AG09319 (cell line): ENCODE data around the gene SGK1.
"Not testable (repeated sequence)": the region's sequence is repeated elsewhere in the genome, so short reads cannot be mapped to it uniquely, and the experiment has no call there.

ENCODE experiments used
- DNase-seq: peaks from one replicate; pipeline ENCODE4 v3.0.0-alpha.2; 2010; ENCODE audit warnings: low read depth; ENCODE audit errors: extremely low read depth
- CTCF ChIP-seq: IDR thresholded peaks from 2 replicates; pipeline ENCODE4 v1.5.1; 2011; ENCODE audit warnings: low read depth, mild to moderate bottlenecking, inconsistent platforms, low read length, moderate library complexity

SGK1 gene

GRCh38 chr6:134324766-134325165 lies 6.9 kb upstream of the SGK1 start:
- TF ChIP-seq CTCF, result no peak
- no peak for DNase-seq

GRCh38 chr6:134324141-134324540 lies 6.2 kb upstream of the SGK1 start:
- DNase-seq, result no peak
- no peak for TF ChIP-seq CTCF

- DNase-seq, result no peak
- no peak for TF ChIP-seq CTCF
Observed at GRCh38 chr6:134323698-134324097, 5.8 kb upstream of the SGK1 start.

GRCh38 chr6:134323294-134323693 lies 5.4 kb upstream of the SGK1 start:
- no peak for DNase-seq
- no peak for TF ChIP-seq CTCF

GRCh38 chr6:134322216-134322615 lies 4.3 kb upstream of the SGK1 start:
- DNase-seq, result no peak
- TF ChIP-seq CTCF, result no peak

GRCh38 chr6:134321246-134321645 lies 3.3 kb upstream of the SGK1 start:
- no peak for DNase-seq
- no peak for TF ChIP-seq CTCF

- not testable (repeated sequence) for DNase-seq
Observed at GRCh38 chr6:134319686-134320085, 1.8 kb upstream of the SGK1 start.

GRCh38 chr6:134318974-134319281 lies 1.0 kb upstream of the SGK1 start:
- TF ChIP-seq CTCF, result no peak
- DNase-seq, result no peak
